GM18519 (cell line): ENCODE results near the gene CHRNA5.
A peak's percentile ranks its signal among the peaks of the same experiment; 100 is the strongest.
"Not testable (repeated sequence)": the region's sequence is repeated elsewhere in the genome, so short reads cannot be mapped to it uniquely, and the experiment has no call there.

Experiments
- ATAC-seq: cut with Tn5 transposase; IDR thresholded peaks from one replicate; pipeline ENCODE4 v1.9.1; 2021; ENCODE audit warnings: mild to moderate bottlenecking, moderate library complexity; ENCODE audit not compliant: unreplicated experiment, low FRiP score

Gene CHRNA5

GRCh38 chr15:78565097-78565950, at the start of gene CHRNA5:
Gene CHRNA5 (plus strand): TSS chr15:78565520. CDS start chr15:78565720, 200 bp downstream.
- no peak for ATAC-seq

- not testable (repeated sequence) for ATAC-seq
These were observed 45.3 kb upstream of the CHRNA5 start for GRCh38 chr15:78520035-78520434.

- ATAC-seq: no peak
These were observed 41.1 kb upstream of the CHRNA5 start for GRCh38 chr15:78524230-78524629.

DNA sequence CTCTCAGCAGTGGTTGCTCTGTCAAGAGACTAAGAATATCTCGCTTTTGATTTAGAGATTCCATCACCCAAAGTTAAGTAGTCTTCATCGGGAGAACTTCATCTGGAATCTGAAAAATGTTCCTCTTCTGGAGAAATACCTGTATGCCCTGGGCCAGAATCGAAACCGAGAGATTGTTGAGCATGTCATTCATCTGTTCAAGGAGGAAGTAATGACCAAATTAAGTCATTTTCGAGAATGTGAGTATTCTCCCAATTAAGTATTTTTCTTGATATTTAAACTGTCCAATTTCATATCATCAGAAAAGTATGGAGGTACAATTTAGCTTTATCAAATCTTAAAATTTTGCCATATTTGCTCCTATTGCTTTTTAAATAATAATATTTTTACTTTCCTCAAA, 38.0 kb upstream of the CHRNA5 start:
- no peak for ATAC-seq

- no peak for ATAC-seq
These were observed 32.0 kb upstream of the CHRNA5 start for GRCh38 chr15:78533331-78533730.

DNA sequence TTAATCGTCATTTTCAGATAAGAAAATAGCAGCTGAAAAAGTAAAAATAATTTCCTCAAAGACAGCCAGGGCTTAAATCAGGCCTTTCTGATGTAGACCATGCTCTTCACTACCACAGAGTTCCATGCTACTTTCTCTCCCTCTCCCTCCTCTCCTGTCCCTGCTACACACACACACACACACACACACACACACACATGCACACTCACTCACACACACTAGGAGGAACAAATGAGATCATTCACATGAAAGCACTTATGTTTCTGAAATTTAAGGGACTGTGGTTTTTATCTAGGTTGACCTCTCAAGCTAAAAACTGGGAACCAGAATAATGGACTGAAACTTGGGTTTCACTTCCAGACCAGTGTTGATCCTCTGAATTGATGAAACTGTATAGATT, 29.2 kb upstream of the CHRNA5 start:
- ATAC-seq: no peak

GRCh38 chr15:78537266-78537905, 27.9 kb upstream of the CHRNA5 start:
- no peak for ATAC-seq

GRCh38 chr15:78538358-78538757, 27.0 kb upstream of the CHRNA5 start:
- ATAC-seq: no peak

DNA sequence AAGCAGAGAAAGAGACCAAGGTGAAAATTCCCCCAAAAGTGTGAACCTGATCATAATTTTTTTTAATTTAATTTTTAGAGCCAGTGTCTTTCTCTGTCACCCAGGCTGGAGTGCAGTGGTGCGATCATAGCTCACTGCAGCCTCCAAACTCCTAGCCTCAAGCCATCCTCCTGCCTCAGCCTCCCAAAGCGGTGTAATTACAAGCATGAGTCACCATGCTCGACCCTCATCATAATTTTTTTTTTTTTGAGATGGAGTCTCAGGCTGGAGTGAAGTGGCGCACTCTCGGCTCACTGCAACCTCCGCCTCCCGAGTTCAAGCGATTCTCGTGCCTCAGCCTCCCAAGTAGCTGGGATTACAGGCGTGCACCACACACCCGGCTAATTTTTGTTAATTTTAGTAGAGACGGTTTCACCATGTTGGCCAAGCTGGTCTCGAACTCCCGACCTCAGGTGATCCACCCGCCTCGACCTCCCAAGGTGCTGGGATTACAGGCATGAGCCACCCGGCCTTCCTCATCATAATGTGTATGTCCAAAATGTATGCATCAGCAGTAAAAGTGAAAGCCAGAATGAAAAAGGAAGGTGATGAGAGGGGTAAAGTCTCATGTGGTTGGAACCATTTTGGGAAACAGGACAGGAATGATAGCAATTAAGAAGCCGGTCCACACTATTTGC, 25.7 kb upstream of the CHRNA5 start:
- not testable (repeated sequence) for ATAC-seq

GRCh38 chr15:78540141-78540870, 25.0 kb upstream of the CHRNA5 start, which contains the start of gene PSMA4:
Gene PSMA4 (plus strand): TSS chr15:78540444. CDS start chr15:78541928, 1,484 bp downstream.
- peak; percentile 47 for ATAC-seq

DNA sequence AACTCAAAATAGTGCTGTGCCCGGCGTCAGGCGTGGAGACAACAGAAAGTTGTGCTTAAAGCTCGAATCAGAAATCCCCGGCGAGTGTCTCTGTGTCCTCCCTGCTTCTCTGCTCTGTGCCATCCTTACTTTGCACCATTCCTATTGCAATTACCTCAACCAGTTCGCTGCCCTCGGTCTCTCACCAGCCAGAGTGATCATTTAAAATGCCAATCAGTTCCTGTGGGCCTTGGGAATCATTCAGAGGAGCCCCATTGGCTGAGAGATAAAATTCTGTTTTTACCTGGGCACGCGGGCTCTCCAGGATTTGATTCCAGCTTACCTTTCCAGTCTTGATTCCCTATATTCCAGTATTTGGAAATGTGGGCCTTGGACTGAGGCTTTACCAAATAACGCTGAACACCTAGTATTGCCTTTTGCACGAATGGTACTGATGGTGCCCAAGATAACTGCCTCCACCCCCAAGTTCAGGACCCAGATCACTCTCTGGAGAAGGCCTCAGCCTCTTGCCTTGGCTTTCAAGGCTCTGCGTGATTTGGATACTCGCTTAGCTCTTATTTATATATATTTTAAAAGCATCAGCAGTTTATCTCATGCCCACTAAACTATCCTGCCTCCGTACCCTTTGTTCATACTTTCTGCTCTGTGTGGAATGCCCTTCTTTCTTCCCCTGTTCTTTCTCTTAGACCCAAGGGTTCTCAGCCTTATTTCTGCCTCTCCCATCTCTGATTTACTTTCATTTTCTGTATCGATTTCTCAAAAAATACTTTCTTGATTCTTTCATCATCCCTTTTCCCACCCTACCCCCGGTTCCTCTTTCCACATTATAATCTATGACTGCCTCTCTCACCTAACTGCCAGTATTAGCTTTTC, 24.2 kb upstream of the CHRNA5 start:
- ATAC-seq: no peak

DNA sequence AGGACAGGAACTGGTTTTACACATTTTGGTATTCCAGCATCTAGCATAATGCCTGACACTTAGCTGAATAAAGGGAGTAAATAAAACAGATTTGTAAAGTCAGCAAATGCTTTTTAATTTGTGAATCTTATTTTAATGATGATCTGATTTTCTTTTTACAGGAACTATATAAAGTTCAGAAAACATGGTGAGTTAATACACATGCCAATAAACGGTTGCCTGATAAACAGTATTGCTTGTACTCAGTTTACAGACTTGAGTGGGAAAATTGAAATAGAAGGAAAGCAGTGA, 23.6 kb upstream of the CHRNA5 start:
- ATAC-seq: no peak

- ATAC-seq: no peak
These were observed 22.7 kb upstream of the CHRNA5 start for GRCh38 chr15:78542647-78543046.

DNA sequence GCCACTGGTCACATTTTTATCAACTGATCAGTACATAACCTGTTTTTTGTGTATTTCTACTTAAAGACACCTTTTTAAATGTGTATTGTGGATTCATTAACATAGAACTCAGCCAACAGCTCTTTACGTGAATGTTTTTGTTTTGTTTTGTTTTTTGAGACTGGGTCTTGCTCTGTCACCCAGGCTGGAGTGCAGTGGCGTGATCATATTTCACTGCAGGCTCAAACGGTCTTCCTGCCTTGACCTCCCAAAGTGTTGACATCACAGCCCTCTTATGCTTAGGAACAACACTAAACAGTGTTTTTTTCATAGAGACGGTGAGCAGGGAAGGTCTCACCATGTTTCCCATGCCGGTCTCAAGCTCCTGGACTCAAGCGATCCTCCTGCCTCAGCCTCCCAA, 15.1 kb upstream of the CHRNA5 start:
- ATAC-seq: no peak

DNA sequence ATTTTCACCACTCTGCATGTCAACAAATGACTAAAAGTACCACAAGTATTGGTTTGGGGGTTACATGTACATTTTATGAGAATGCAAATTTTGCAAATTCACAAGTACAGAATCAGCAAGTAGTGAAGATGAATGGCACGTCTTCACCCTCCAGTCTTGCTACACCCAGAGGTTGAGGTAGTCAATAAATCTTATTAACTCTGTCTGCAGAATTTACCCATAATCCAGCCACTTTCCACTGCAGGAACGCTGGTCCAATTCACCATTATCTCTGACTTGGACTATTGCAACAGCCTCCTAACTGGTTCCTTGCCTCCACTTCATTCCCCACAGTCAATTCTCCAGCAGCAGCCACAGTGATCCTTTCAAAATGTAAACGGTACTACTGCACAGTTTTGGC, 14.5 kb upstream of the CHRNA5 start:
- ATAC-seq: no peak

DNA sequence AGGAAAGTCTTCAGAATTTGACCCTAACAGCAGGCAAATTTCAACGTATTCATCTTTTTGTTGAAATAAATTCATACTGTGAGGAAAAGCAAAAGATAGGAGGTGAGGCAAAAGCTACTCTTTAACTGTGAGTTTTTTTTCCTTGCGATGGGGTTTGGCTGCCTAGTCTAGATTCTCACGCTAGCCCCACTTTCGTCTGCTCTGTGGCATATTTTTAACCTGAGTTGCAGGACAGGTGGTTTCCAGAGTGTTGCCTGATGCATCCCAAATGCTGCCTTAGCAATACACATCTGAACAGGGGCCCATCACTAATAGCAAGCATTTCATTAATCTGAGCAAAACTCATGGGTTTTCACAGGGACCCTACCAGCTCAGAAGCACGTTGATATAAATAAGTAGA, 13.4 kb upstream of the CHRNA5 start:
- ATAC-seq: no peak

DNA sequence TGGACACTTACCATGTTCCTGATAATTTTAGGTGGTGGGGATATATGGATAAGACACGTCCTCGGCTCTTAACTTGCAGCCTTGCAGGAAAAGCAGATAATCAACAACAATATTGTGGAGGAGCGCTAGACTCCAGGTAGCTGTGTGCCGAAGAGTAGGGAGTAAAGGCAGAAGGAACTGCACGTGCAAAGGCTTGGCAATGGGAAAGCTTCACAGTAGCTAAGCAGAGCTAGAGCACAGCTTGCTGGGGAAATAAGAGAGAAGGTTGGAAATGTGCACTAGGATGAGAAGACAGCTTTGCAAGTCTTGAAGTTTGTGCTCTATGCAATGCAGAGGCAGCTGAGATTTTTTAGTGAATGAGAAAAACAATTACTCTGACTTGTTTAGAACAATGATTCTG, 12.7 kb upstream of the CHRNA5 start:
- no peak for ATAC-seq

DNA sequence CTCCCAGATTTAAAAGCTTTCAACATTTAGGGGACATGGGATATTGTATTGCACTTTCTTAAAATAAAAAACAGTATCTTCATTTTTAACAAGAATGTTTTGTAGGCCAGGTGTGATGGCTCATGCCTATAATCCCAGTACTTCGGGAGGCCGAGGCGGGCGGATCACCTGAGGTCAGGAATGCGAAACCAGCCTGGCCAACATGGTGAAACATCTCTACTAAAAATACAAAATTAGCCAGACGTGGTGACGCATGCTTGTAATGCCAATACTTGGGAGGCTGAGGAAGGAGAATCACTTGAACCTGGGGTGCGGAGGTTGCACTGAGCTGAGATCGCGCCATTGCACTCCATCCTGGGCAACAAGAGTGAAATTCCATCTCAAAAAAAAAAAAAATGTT, 5.1 kb upstream of the CHRNA5 start:
- not testable (repeated sequence) for ATAC-seq

DNA sequence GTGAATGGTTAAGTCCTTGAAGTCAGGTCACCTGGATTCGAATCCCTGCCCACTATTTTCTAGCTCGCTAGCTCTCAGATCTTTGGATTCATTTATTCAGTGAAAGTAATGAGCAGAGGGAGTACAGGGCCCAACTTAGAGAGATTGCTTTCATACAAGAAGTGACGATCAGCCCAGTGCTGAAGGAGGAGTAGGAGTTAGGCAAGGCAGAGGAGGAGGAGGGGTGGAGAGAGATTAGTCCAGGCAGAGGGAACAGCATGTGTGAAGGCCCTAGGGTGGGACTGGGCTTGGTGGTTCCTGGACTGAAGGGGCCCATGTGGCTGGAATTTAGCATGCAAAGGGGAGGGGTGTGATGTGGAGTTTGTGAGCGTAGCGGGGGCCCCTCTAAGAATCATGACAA, 3.8 kb upstream of the CHRNA5 start:
- ATAC-seq: no peak

GRCh38 chr15:78563092-78563491, 2.2 kb upstream of the CHRNA5 start:
- ATAC-seq: no peak
